H1 (cell line): Measurements from ENCODE around the gene MAN2A1. TPM values are rescaled to one million over a fixed set of nuclear protein-coding genes. Genes with fewer than 3 reads are reported as not detected.

Source experiments
- CTCF ChIA-PET: fragments of 300-600 bp; sonication (Branson Sonifier 250); formaldehyde crosslinking; loops from one replicate; lab custom pipeline; 2021; ENCODE audit not compliant: partially characterized antibody; lab: Charles Lee
- POLR2A ChIA-PET: fragments of 300-600 bp; sonication (Branson Sonifier 250); formaldehyde crosslinking; loops from one replicate; lab custom pipeline; 2021; ENCODE audit warnings: inconsistent platforms; ENCODE audit not compliant: partially characterized antibody; lab: Charles Lee
- DNase-seq, 2 experiments: peaks; one replicate each; pipeline versions ENCODE4 v3.0.0 to v3.0.0-alpha.2; 2010 to 2022; ENCODE audit warnings: low spot score in 2 of 2, low read depth in 1 of 2, mixed read lengths in 1 of 2
- FAIRE-seq: peaks from 2 replicates; lab custom pipeline; 2011; peaks lifted over from hg19 to GRCh38; lab: Jason Lieb, UNC
- H2AFZ ChIP-seq: 2 replicates; pipeline ENCODE4 v1.8.1; 2012; ENCODE audit warnings: low read length, inconsistent platforms
- H2AK5ac ChIP-seq: 2 replicates; pipeline ENCODE4 v1.6.1; 2013; ENCODE audit warnings: low read depth, low read length
- H2BK120ac ChIP-seq: replicated peaks from 2 replicates; pipeline ENCODE3; 2013; ENCODE audit warnings: low read depth, low read length, inconsistent platforms
- H2BK12ac ChIP-seq: 2 replicates; pipeline ENCODE4 v1.6.1; 2013; ENCODE audit warnings: low read depth, low read length
- H2BK15ac ChIP-seq: 2 replicates; pipeline ENCODE4 v1.6.1; 2013; ENCODE audit warnings: low read length
- H2BK20ac ChIP-seq: 2 replicates; pipeline ENCODE4 v1.6.1; 2013; ENCODE audit warnings: low read length
- H2BK5ac ChIP-seq: 2 replicates; pipeline ENCODE4 v1.6.1; 2013; ENCODE audit warnings: low read depth, low read length
- H3K14ac ChIP-seq: 2 replicates; pipeline ENCODE4 v1.6.1; 2013; ENCODE audit warnings: inconsistent platforms; ENCODE audit not compliant: insufficient read length
- H3K18ac ChIP-seq: 2 replicates; pipeline ENCODE4 v1.6.1; 2013; ENCODE audit warnings: low read length; ENCODE audit errors: extremely low read depth
- H3K23ac ChIP-seq: 2 replicates; pipeline ENCODE4 v1.6.1; 2013; ENCODE audit warnings: inconsistent platforms; ENCODE audit not compliant: insufficient read length
- H3K23me2 ChIP-seq: 2 replicates; pipeline ENCODE4 v1.6.1; 2013; ENCODE audit warnings: low read depth, low read length
- H3K27ac ChIP-seq: 2 replicates; pipeline ENCODE4 v1.6.1; 2011; ENCODE audit warnings: low read depth, low read length, inconsistent platforms
- H3K27me3 ChIP-seq, 4 experiments: replicated peaks in 1 of 4; 1 replicate in 1 of 4; 2 replicates in 3 of 4; pipeline versions ENCODE4 v1.6.1 to v1.8.1; 2011 to 2013; ENCODE audit warnings: low read length in 3 of 4, mild to moderate bottlenecking in 3 of 4, inconsistent platforms in 2 of 4, mixed read lengths in 2 of 4, moderate library complexity in 1 of 4; ENCODE audit not compliant: control insufficient read depth in 3 of 4, insufficient read depth in 3 of 4; ENCODE audit errors: extremely low read depth in 1 of 4
- H3K36me3 ChIP-seq, 4 experiments: 2 replicates each; pipeline versions ENCODE4 v1.6.1 to v1.8.1; 2011 to 2013; ENCODE audit warnings: mild to moderate bottlenecking in 4 of 4, low read length in 3 of 4, moderate library complexity in 2 of 4, control low read depth in 1 of 4, inconsistent platforms in 1 of 4; ENCODE audit not compliant: insufficient read depth in 4 of 4, control insufficient read depth in 2 of 4
- H3K4ac ChIP-seq: replicated peaks from 2 replicates; pipeline ENCODE3; 2013; ENCODE audit warnings: low read length, low read depth, mixed read lengths, inconsistent platforms; ENCODE audit not compliant: insufficient read length
- H3K4me1 ChIP-seq, 4 experiments: replicated peaks in 1 of 4; 1 replicate in 1 of 4; 2 replicates in 3 of 4; pipeline versions ENCODE4 v1.6.1 to v1.8.1; 2011 to 2013; ENCODE audit warnings: low read length in 3 of 4, inconsistent platforms in 2 of 4, mixed read lengths in 1 of 4; ENCODE audit not compliant: insufficient read depth in 4 of 4, control insufficient read depth in 3 of 4
- H3K4me2 ChIP-seq, 2 experiments: 2 replicates each; pipeline versions ENCODE4 v1.6.1 to v1.8.1; 2011 to 2013; ENCODE audit warnings: low read depth in 2 of 2, low read length in 2 of 2, control low read depth in 1 of 2, inconsistent platforms in 1 of 2, mild to moderate bottlenecking in 1 of 2; ENCODE audit not compliant: insufficient read depth in 1 of 2
- H3K4me3 ChIP-seq, 4 experiments: fragments of 200-600, 300-600 bp in 1 of 4; sonication (generic), shearing (Covaris generic), sonication (Bioruptor Twin) in 1 of 4; 2 replicates each; pipeline versions ENCODE4 v1.5.1 to v1.8.1; 2011 to 2016; ENCODE audit warnings: low read length in 4 of 4, low read depth in 3 of 4, control low read depth in 2 of 4, inconsistent platforms in 2 of 4, mild to moderate bottlenecking in 2 of 4, mixed read lengths in 1 of 4, moderate library complexity in 1 of 4; ENCODE audit not compliant: insufficient read depth in 2 of 4; ENCODE audit errors: extremely low read depth in 1 of 4
- H3K56ac ChIP-seq: replicated peaks from 2 replicates; pipeline ENCODE3; 2013; ENCODE audit warnings: low read depth, mild to moderate bottlenecking, mixed read lengths, low read length, inconsistent platforms; ENCODE audit not compliant: insufficient read length
- H3K79me1 ChIP-seq: 2 replicates; pipeline ENCODE4 v1.6.1; 2013; ENCODE audit warnings: low read depth, low read length, control low read depth
- H3K79me2 ChIP-seq, 2 experiments: 2 replicates each; pipeline versions ENCODE4 v1.6.1 to v1.8.1; 2012 to 2013; ENCODE audit warnings: low read length in 2 of 2, mild to moderate bottlenecking in 2 of 2, inconsistent platforms in 1 of 2; ENCODE audit not compliant: insufficient read depth in 2 of 2, control insufficient read depth in 1 of 2
- H3K9ac ChIP-seq, 4 experiments: replicated peaks in 1 of 4; 1 replicate in 1 of 4; 2 replicates in 3 of 4; pipeline versions ENCODE4 v1.6.1 to v1.8.1; 2011 to 2013; ENCODE audit warnings: low read depth in 3 of 4, low read length in 3 of 4, control low read depth in 2 of 4, mild to moderate bottlenecking in 2 of 4, moderate library complexity in 2 of 4, inconsistent platforms in 1 of 4; ENCODE audit errors: extremely low read depth in 1 of 4
- H3K9me3 ChIP-seq, 2 experiments: 2 replicates each; pipeline versions ENCODE4 v1.6.1 to v1.8.1; 2012 to 2013; ENCODE audit warnings: mild to moderate bottlenecking in 2 of 2, moderate library complexity in 2 of 2, control low read depth in 1 of 2, inconsistent platforms in 1 of 2, low read depth in 1 of 2, low read length in 1 of 2, mixed read lengths in 1 of 2; ENCODE audit not compliant: insufficient read depth in 2 of 2
- H4K20me1 ChIP-seq, 2 experiments: replicated peaks in 1 of 2; 2 replicates each; pipeline versions ENCODE3 to v1.8.1; 2011 to 2013; ENCODE audit warnings: inconsistent platforms in 2 of 2, low read length in 2 of 2, mild to moderate bottlenecking in 1 of 2; ENCODE audit not compliant: insufficient read depth in 2 of 2, control insufficient read depth in 1 of 2
- H4K5ac ChIP-seq: 2 replicates; pipeline ENCODE4 v1.6.1; 2013; ENCODE audit warnings: low read length, low read depth, mixed read lengths, inconsistent platforms; ENCODE audit not compliant: insufficient read length
- H4K8ac ChIP-seq: 2 replicates; pipeline ENCODE4 v1.8.0; 2013; ENCODE audit warnings: mild to moderate bottlenecking, moderate library complexity, low read length, inconsistent platforms; ENCODE audit not compliant: insufficient read depth; ENCODE audit errors: extremely low read depth
- H4K91ac ChIP-seq: replicated peaks from 2 replicates; pipeline ENCODE3; 2013; ENCODE audit warnings: low read length, mixed read lengths, inconsistent platforms; ENCODE audit not compliant: insufficient read length
- CBX8 ChIP-seq: fragments of 300-800, 300-1000 bp; sonication (generic); IDR thresholded peaks from 2 replicates; pipeline ENCODE4 v1.7.1; 2016; ENCODE audit warnings: low read depth, low read length, borderline replicate concordance
- CEBPB ChIP-seq: IDR thresholded peaks from 2 replicates; pipeline ENCODE4 v1.6.1; 2012; ENCODE audit warnings: low read depth, low read length
- CREB1 ChIP-seq: IDR thresholded peaks from 2 replicates; pipeline ENCODE4 v1.6.1; 2012; ENCODE audit warnings: inconsistent platforms
- HDAC6 ChIP-seq: IDR thresholded peaks from one replicate; pipeline ENCODE4 v1.7.1; 2012; ENCODE audit warnings: low read depth, mild to moderate bottlenecking, inconsistent platforms, low read length, moderate library complexity
- JUN ChIP-seq: IDR thresholded peaks from 2 replicates; pipeline ENCODE4 v1.6.1; 2011; ENCODE audit warnings: low read depth, mild to moderate bottlenecking, improper control_type of control experiment, low read length
- JUND ChIP-seq: IDR thresholded peaks from 2 replicates; pipeline ENCODE4 v1.6.1; 2011; ENCODE audit warnings: mild to moderate bottlenecking, improper control_type of control experiment, low read length
- PHF8 ChIP-seq: fragments of 200-600 bp; sonication (generic); conservative IDR thresholded peaks from 2 replicates; pipeline ENCODE4 v1.7.1; 2012; ENCODE audit warnings: low read depth, mild to moderate bottlenecking, inconsistent platforms, low read length, moderate library complexity
- POLR2A ChIP-seq, 2 experiments: IDR thresholded peaks; 1 replicate in 1 of 2; 2 replicates in 1 of 2; pipeline ENCODE4 v1.6.1; 2011; ENCODE audit warnings: low read depth in 2 of 2, low read length in 2 of 2, mild to moderate bottlenecking in 2 of 2; ENCODE audit errors: control extremely low read depth in 1 of 2
- SIRT6 ChIP-seq: IDR thresholded peaks from one replicate; pipeline ENCODE4 v1.7.1; 2012; ENCODE audit warnings: low read length, inconsistent platforms
- SP2 ChIP-seq: IDR thresholded peaks from 2 replicates; pipeline ENCODE4 v1.6.1; 2012; ENCODE audit warnings: mild to moderate bottlenecking, low read length, inconsistent platforms
- YY1 ChIP-seq: IDR thresholded peaks from 2 replicates; pipeline ENCODE4 v1.6.1; 2011; ENCODE audit warnings: low read depth, mild to moderate bottlenecking, low read length
- WGBS, 2 experiments: shearing (Covaris generic) in 1 of 2; methylation state at CpG; one replicate each; pipeline versions ENCODE4 v1.1.6 to v1.1.7; 2013 to 2015; ENCODE audit warnings: low lambda C conversion rate in 2 of 2, mixed read lengths in 2 of 2, inconsistent platforms in 1 of 2, low coverage in 1 of 2, missing lambda C conversion rate in 1 of 2; ENCODE audit not compliant: insufficient replicate concordance in 2 of 2, insufficient coverage in 1 of 2, insufficient read length in 1 of 2; ENCODE audit errors: extremely low coverage in 1 of 2, missing lambda C conversion rate in 1 of 2; 5-methylcytosine and 5-hydroxymethylcytosine counted together
- polyA plus RNA-seq, 7 experiments: library from polyadenylated mRNA; depleted of rRNA in 3 of 7; stranded (reverse) in 5 of 7; unstranded in 2 of 7; fragments of >200 nt in 5 of 7; fragments of 200-250 nt in 2 of 7; gene quantifications; 1 replicate in 5 of 7; 2 replicates in 1 of 7; 4 replicates in 1 of 7; pipeline versions ENCODE4 v1.2.1 to v1.2.3, GENCODE V29; 2011 to 2013; ENCODE audit warnings: missing spikeins in 2 of 7, mixed read lengths in 2 of 7
- total RNA-seq: library from RNA; stranded (reverse); fragmentation: NEBNext Ultra II Directional; extraction: Animal tissue kit (Norgen Biotek cat#: 25700); gene quantifications from 2 replicates; pipeline ENCODE4 v1.2.1, GENCODE V29; 2021
- TF ChIP-seq, protein P1 (sequence below): IDR thresholded peaks from 2 replicates; pipeline ENCODE4 v1.6.1; 2012; ENCODE audit warnings: low read length, inconsistent platforms

MAN2A1 gene
- total and polyA plus RNA-seq, 2 of the 8 experiments (the other 6 are each of a cell fraction or from before 2014, with no cell fraction given): 29.1 to 102 TPM

DNA sequence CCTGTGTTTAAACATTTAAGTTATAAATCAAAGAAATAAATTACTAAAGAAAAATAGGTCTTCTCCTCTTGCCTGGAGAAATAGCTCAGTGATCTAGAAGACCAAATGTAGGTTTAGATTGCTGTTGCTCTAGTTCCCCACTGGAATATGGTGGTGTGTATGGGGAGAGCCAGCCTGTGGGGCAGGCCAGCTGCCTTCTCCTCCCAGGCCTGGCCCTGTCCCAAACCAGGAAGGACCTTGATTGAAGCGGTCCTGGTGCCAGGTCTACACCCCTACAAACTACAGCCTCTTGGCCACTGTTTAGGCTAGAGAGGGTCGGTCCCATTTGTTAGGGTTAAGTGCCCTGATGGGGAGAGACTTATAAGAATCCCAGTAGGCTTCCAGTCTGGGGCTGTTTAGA, 35.4 kb downstream of the MAN2A1 start:
- Histone ChIP-seq H3K27ac (no peak overlapping the region), H4K91ac (no peak overlapping the region), H3K9ac (no peak overlapping the region), H2AFZ (no peak overlapping the region), H2BK20ac (no peak overlapping the region), H3K36me3 (no peaks in the 10 kb centered on the region; a peak in 3 of 8 replicates), H4K8ac (no peak overlapping the region), H3K27me3 (no peaks in the 10 kb centered on the region), H3K14ac (no peak overlapping the region), H3K4me2 (no peak overlapping the region), H3K79me1 (0 out of 2 replicates have a peak, but pooled peaks cover 4% of the 10 kb centered on the region), H3K9me3 (no peaks in the 10 kb centered on the region), H2AK5ac (no peak overlapping the region), H3K4me1 (no peaks in the 10 kb centered on the region), H2BK15ac (no peak overlapping the region), H3K56ac (no peak overlapping the region), H2BK120ac (no peak overlapping the region), H4K5ac (no peak overlapping the region), H4K20me1 (peaks cover 0 to 1% of the 10 kb centered on the region in 2 experiments), H2BK12ac (no peak overlapping the region), H3K4ac (no peak overlapping the region), H3K18ac (no peak overlapping the region), H3K23me2 (no peaks in the 10 kb centered on the region), H3K23ac (no peak overlapping the region), H3K4me3 (no peak overlapping the region), H2BK5ac (no peak overlapping the region), H3K79me2 (peaks cover 0 to 74% of the 10 kb centered on the region in 2 experiments; a peak in 2 of 4 replicates)
- FAIRE-seq (no peak), DNase-seq (no peak)
- TF ChIP-seq POLR2A (IDR thresholded peaks at IDR 0.05; ENCODE audit: control extremely low read depth in 1 of 2, low read depth in 2 of 2, low read length in 2 of 2) (no peak), CBX8 (no peak), JUND (no peak), YY1 (no peak), CEBPB (no peak), JUN (no peak), CREB1 (no peak), PHF8 (no peak), SP2 (no peak), HDAC6 (no peak), SIRT6 (no peak)
- TF ChIP-seq, protein P1, sequence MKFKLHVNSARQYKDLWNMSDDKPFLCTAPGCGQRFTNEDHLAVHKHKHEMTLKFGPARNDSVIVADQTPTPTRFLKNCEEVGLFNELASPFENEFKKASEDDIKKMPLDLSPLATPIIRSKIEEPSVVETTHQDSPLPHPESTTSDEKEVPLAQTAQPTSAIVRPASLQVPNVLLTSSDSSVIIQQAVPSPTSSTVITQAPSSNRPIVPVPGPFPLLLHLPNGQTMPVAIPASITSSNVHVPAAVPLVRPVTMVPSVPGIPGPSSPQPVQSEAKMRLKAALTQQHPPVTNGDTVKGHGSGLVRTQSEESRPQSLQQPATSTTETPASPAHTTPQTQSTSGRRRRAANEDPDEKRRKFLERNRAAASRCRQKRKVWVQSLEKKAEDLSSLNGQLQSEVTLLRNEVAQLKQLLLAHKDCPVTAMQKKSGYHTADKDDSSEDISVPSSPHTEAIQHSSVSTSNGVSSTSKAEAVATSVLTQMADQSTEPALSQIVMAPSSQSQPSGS: no peak
- POLR2A ChIA-PET: interaction anchor here (1.6 to 1.9 kb wide), 2 partner anchors 13 to 16 kb away, joined by 3 to 5 read pairs; no protein-coding TSS in a partner anchor
- CTCF ChIA-PET: interaction anchor here (0.7 kb wide), 1 partner anchor 20 kb away, joined by 3 read pairs; no protein-coding TSS in a partner anchor
- WGBS, 2 experiments: 97% methylated on average over 2 of the region's 2 CpGs; no CpG with 5 or more reads in 1 of the 2 experiments
